GM18861 (cell line): ENCODE measurements around the gene RGS12.
A peak's percentile ranks its signal among the peaks of the same experiment; 100 is the strongest.

Experiments used
- ATAC-seq: cut with Tn5 transposase; IDR thresholded peaks from one replicate; pipeline ENCODE4 v1.9.1; 2021; ENCODE audit not compliant: unreplicated experiment

RGS12 gene

DNA sequence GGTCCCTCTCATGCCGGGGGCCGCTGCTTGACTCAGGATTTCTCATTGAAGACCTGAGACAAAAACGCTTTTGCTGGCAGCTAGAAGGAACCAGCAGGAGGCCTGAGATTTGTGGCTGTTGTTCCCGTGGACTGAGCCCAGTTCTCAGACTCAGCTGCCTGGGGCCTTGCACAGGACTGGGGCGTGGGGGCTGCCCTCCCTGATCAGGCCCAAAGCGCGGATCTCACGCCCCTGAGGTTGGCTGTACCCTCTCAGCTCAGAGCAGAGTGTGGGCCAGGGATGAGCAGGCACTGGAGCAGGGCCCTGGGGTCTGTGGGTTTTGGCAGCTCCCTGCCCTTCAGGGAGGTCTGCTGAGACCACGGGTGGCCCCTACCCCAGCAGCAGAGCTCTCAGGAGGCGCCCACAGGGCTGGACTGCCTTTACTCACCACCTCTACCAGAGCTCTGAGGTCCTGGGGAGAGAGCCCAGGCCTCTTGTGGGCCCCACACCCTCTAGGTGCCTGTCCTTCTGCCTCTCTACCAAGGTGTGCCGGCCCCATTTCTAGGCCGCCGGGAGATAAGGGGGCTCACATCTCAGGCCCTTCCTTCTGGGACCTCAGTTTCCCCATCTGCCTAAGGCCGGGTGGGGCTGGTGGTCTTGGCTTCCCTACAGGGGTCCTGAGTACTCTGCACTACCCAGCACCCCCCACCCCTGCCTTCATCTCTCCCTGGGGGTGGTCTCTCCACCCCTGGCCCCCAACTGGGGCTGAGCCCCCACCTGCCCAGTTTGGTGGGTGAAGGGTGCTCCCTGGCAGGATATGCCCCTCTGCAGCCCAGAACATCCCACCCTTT, 38.3 kb upstream of the RGS12 start:
- no peak for ATAC-seq

DNA sequence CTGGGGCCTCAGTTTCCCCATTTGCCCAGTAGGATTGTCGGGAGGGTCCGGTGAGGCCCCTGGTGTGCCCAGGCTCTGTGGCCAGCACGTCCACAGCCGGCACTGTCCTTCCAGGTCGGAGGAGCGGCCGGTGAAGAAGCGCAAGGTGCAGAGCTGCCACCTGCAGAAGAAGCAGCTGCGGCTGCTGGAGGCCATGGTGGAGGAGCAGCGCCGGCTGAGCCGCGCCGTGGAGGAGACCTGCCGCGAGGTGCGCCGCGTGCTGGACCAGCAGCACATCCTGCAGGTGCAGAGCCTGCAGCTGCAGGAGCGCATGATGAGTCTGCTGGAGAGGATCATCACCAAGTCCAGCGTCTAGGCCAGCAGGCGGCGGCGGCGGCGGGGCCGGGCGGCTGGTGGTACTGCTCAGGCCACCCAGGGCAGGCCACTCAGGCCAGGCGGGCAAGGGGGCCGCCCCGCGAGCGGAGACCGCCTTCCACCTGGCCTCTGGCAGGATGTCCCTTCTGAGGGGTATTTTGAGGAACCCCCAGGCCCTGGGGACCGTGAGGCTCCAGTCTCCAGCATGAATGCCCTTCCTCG, 37.1 kb upstream of the RGS12 start:
- ATAC-seq = no peak

DNA sequence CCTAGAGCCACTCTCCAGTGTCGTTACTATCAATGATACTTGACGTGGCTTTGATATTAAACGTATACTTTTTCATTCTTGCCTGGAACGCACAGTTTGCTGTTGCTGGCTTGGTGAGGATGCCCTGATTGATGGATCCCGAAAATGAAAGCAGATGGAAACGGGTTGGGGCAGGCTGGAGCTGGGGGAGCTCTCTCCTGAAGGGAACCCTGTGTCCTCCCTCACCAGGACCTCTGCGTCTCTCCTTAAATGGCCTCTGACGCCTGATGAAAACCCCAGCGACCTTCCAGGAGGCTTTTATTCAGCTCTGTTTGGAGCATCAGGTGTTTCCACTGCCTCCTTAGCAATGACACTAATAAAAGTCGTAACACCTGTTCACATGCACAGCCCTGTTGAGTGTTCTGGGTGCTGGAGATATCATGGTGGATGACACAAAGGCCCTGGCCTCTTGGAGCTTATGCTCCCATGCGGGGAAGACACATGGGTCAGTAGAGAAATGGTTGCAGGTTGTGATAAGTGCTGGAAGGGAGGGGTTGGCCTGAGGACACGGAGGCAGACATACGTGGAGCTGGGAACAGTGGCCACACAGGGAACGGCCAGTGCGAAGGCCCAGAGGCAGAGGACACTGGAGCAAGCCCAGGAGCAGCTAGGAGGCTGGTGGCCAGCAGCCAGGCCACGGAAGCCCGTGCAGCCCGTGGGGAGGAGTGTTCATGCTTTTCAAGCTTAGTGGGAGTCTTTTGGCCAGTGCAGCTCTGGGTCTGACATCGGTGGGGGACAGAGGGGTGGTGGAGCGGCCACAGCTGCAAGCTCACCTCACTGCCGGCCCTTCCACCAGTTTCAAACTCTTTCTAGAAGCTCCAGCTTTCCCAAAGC, 36.4 kb upstream of the RGS12 start:
- ATAC-seq = no peak

DNA sequence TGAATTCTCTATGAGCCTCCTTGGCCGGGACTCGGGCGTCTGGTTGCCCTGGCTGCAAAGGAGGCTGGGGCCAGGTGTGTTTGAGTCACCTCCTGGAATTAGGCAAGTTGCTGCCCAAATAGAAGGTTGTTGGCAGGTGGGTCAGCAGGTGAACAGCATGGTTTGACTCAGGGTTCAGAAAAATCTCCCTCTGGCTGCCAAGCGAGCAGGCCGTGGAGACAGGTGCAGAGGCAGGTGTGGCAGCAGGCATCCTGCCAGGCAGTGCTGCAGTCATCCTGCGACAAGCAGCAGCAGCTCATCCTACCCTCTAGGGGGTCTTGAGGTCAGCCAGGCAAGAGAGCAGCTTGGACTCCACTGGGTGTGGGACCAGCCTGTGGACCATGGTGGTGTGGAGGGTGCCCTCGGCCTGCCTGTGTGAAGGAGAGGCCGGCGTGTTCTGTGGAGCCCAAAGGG, 35.7 kb upstream of the RGS12 start:
- ATAC-seq = no peak

DNA sequence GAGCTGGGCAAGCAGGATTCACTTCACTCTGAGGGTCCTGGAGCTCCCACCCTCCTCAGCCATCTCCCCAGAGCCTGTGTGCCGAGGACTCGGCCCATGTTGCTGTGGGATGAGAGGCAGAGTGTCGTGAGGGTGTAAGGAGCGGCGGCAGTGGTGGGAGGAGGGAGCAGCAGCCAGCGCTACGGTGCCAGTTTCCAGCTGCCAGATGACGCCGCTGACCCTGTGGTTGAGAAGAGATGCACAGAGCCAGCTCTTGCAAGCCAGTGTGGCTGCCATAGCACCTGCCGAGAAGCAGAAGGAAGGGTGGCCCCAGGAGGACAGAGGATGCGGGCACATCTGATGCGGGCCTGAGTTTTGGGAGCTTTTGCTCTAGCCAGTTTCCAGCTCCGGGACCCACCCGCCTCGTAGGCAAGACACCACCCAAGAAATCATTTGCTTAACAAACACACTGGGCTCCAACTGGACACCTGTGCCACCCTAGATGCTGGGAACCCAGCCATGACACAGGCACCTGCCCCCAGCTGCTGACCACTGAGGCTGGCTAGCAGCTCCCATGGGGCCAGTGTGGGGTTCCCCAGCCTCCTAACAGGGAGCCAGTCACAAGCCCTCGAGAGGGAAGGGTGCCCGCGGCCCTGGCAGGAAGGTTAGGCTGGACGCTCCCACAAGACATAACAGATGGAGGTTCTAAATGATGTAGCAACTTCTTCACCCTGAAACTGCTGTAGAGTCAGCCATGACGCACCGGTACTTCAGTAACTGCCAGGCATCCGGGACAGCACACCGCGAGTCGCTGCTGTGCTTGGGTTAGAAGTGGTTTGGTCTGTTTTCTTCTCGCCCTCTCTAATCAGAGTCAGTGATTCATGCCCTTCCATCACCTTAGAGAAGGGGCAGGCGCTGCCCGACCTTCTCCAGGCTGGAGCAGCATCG, 35.0 kb upstream of the RGS12 start:
- ATAC-seq = peak; percentile 57

DNA sequence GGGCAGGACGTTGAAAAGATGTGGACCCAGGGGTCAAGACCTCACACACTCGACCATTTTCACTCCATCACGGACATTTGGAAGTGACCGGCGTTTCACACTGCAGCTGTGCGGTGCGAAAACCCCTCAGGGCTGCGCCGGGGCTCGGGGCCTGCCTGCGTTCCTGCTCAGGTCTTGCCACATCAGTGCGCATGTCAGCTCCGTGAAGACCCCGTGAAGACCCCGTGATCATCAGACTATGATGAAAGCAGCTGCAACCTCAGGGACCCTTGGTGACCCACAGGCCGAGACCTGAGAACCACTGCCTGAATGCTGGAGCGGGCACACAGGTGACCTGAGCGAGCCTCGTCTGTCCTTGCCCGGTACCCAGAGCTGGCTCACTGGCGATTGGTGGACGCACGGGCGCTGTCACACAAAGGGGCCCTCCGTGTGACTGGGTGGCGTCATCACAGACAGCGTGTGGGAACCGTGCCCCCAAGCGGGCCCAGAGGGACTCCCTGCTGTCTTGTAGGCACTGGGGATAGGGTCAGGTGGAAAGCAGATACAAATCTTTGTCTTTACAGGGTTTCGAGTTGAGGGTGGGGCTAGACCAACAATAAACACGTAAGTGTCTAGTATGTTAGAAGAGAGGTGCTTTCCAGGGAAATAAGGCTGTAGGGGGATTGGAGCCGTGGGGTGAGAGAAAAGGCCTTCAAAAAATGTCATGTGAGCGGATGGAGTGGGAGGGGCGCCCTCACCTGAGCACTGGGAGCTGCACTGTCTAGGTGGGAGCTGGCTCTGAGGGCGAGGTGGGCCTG, 31.2 kb upstream of the RGS12 start:
- ATAC-seq = no peak

DNA sequence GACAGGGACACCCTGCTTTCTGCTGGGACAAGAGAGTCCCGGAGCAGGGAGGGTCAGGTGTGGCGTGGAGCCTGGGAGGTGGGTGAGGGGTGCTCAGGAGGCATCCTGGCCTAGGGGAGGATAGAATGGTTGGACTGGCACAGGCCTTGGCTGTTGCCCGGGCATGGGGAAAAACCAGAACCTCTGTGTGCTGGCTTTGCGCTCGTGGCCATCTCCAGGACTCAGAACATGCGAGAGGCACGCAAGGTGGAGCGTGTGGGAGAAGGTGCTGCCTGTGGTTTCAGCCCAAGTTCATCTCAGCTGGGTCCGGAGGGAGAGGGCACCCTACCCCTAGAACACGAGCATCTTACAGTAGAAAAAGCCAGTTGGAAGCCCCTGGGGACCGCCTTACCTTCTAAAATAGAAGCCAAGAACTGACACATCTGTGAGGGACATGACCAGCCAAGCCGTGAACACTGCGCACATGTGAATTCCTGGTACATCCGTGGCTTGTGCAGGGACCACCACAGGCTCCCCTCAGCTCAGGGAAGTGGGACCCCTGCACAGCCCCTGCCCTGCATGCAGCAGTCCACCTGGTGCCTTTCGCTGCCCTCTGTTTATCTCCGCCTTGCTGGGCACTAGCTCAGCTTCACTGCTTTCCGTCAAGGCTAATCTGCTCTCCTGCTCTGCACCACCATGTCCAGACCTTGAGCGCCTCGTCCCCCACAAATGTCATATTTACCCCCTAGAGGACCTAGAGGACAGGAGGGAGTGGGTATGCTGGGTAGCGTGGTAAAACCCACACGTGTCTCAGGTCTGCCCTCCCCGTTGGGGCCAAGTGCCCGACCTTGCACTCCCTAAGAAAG, 30.4 kb upstream of the RGS12 start:
- ATAC-seq = no peak

DNA sequence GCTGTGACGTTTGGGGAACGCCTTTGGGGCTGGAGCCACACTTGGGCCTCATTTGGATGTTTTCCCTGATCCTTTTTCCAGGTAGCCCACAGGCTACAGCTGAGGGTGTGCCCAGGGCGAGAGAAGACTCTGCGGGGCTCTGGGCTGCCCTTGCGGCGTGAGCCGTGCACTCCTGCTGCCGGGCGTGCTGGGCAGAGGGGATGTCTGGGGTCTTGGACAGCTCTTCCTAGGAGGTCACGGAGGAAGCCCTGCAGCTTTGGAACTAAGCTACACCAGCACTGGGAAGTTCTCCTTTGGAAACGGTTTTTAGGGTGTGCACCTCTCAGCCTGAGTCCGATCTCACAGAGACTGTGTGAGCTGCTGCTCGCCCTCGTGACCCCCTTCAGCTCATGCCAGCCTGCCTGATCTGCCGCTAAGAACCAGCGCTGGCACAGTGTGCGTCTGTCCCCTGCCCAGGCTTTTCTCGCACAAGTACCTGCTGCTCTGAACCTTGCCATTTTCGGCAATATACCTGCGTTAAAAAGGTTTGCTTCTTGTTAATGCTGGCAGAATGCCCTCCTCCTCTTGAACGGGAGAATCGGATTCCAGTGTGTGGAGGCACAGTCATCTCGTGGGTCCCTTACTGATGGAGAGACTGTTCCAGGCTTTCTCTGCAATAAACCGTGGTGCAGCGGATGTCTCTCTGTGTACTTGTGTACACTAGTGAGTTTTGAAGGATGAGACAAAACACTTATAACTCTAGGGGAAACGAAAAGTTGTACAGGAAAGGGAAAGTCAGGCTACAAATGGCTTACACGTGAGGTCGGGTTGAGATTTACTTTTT, 29.6 kb upstream of the RGS12 start:
- ATAC-seq = no peak

DNA sequence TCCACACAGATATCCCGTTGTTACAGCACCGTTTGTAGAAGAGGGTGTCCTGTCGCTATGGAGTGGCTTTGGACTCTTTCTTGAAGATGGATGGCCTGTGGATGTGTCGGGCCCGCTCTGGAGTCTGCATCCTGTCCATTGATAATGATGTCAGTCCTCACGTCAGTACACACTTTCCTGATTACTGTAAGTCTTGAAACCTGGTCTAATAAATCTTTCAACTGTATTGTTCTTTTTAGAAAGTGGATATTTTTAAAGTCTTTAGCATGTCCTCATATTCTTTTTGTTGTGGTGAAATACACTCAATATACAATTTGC, 29.0 kb upstream of the RGS12 start:
- ATAC-seq = no peak

DNA sequence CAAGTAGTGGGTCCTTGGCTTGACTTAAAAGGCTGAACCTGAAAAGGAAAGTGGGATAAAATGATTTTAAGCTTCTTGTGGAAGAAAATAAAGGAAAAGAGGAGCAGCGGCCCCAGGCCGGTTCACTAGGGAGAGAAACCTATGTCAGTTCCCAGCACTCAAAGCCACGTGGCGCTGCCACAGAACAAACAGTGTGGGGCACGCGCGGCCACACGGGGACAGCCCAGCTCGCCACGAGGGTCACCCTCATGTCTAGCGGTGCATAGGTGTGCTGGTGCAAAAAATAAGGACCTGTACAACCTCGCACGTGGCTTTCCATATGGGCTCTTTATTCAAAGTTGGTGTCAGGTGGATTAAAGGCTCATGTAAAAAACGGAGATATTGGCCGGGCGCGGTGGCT, 26.7 kb upstream of the RGS12 start:
- no peak for ATAC-seq

DNA sequence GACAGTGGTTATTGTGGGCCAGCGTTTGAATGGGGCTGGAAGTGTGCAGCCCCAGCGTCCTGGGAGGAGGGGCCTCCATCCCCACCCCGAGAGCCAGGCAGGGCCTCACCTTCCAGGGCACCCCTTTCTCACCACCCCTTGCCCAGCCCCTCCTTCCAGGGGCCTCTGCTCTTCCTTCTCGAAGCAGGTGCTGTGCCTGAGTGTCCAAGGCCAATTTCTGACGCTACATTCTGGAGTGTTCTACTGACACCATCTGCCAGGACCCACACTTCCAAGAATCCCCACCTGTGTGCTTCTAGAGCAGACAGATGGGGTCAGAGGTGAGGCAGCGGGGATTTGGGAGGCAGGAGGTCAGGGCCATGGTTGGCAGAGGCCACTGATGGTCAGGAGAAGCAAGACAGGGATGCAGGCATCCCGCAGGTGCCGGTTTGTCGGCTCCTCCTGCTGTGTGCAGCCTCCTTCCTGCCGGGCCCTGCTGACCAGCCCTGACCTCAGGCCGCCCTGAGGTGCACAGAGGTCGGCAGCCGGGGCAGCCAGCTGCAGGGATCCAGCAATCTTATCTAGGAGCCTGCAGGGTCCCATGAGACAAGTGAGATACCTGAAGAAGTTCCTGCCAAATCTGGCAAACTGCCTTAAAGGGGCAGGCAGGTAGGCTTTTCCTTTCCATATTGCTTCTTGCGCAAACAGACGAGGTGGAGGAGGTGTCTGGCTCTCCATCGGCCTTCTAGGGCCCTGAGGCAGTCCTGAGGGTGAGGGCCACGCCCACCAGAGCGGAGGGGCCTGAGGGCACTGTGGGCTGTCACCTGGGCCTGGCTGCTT, 25.0 kb upstream of the RGS12 start:
- no peak for ATAC-seq

DNA sequence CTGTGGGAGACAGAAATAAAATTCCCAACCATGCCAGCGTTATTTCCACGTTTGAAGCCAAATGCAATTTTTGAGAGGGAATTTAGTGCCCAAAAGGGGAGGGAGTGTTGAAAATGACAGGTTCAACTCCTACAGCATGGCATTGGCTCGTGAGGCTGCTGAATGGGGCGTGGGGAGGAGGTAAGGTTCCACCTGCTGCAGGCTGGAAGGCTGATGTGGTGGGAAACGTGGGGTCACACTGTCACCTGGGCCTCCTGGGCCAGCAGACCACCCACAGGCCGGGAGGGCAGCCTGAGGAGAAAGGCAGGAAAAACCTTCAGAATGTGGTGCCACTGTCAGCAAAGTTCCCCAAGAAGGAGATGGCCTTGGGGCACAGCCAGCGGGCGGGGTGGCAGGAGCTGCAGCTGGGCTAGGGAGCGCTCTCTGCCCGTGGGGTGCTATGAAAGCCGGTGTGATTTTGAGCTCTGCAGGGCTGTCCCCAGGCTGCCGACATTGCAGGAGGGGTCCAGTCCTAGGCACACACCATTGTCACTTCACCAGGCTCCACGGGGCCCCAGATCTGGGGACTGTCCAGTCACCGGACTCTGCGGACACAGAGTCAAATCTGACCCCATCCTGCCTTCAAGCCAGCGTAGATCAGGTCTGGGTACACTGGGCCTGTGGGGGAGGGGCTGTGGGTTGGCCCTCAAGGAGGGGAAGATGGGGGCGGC, 24.3 kb upstream of the RGS12 start:
- no peak for ATAC-seq

DNA sequence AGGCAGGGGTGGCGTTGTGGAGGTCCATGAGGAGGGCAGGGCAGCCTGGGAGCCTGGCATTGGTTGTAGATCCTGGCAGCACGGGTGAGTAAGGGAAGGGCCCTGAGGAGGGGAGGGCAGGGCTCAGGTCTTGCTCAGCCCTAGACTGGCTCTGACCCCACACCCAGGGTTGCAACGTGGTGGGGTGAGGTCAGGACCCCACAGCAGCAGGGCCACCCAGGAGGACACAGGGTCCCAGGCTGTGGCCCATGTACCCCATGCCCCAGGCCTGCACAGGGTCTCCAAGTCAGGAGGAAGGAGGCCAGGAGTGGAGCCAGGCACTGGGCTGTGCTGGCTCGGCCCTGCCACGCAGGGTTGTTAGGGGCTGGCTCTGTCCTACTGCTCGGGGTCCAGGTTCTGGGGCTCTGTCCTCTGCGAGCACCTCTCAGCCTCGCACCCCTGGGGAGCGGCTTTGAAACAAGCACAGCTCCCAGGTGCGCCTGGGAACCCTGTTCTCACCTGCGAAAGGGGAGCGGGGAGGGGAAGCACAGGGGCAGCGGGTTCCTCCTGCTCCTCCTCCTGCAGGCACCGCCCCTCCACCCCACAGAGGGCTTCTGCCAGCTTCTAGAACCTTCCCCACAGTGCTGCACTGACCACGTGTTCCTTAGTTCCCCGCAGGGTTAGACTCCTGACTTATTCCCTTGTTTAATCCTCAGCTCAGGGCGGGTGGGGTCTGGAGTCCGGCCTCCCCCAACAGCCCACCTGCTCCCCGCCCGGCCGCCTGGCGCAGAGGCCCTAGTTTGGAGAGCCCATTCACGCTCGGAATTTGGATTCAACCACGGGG, 23.5 kb upstream of the RGS12 start:
- no peak for ATAC-seq

DNA sequence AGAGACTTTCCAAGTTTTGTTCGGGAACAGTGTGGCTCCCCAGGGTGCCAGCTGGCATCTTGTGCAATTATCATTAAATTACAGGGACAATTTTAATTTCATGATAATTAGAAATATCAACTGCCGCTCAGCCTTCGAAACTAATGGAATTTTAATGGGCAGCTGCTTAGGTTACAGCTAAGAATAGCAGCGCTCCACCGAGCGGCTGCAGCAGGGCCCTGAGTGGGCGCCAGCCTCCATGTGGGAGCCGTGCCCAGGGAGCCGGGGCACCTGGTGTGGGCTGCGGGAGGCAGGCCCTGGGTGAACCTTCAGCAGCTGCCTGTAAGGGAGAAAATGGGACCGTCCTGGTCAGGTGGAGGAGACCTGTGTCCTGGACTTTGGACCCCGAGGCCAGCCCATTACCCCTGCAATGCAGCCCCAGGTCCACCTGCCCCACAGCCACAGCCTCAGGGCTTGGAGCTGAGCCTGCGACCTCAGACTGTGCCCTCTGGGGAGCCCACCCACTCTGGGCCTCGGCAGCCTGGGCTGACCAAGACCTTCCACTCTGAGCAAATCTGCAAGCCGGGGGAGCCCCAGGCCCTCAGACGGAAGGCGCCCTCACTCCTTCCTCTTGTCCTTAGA, 22.7 kb upstream of the RGS12 start:
- ATAC-seq = no peak

DNA sequence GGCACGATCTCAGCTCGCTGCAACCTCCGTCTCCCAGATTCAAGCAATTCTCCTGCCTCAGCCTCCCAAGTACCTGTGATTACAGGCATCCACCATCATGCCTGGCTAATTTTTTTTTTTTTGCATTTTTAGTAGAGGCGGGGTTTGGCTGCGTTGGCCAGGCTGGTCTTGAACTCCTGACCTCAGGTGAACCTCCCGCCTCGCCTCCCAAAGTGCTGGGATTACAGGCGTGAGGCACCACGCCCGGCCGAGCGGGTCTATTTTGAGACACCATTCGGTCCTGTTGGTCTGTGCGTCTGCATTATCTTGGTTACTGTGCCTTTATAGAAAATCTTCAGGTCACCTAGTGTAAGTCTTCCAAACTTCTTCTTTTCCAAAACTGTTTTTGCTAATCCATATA, 21.7 kb upstream of the RGS12 start:
- no peak for ATAC-seq

DNA sequence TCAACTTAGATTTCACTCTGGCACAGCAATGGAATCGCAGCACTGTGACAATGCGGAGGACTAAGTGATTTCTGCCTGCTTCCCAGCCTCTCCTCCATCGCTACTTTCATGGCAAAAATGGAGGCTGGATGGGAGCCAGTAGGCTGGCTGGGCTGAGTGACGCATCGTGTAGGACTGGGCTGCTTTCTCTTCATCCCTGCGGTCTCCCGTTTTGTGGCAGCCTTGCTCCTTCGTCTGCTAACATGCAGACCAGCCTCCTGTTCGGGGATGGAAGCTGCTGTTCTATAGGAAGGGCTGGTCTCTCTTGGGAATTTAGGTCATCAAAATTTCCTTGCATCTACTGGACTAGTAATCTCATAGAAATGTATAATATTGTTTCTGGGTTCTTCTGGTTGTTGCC, 15.8 kb upstream of the RGS12 start:
- no peak for ATAC-seq
